Small intestine (tissue), 7 donors: ENCODE data around the gene SPTLC2. TPM values are rescaled to one million over a fixed set of nuclear protein-coding genes. Genes with fewer than 3 reads are reported as not detected.

Experiments used
- DNase-seq, 2 donors: peaks; one replicate each; pipeline versions ENCODE4 v3.0.0 to v3.0.0-alpha.2; 2013
- FAIRE-seq: peaks from 2 replicates; lab custom pipeline; 2012; peaks lifted over from hg19 to GRCh38; lab: Jason Lieb, UNC
- H3K27ac ChIP-seq, 3 donors: one replicate each; pipeline ENCODE4 v1.5.1; 2013; ENCODE audit warnings: low read length in 2 of 3, mild to moderate bottlenecking in 2 of 3, control low read depth in 1 of 3, inconsistent platforms in 1 of 3, low read depth in 1 of 3, moderate library complexity in 1 of 3
- H3K27me3 ChIP-seq, 3 donors: one replicate each; pipeline ENCODE4 v1.6.1; 2013; ENCODE audit warnings: low read length in 3 of 3, inconsistent platforms in 1 of 3; ENCODE audit not compliant: control insufficient read depth in 3 of 3, insufficient read depth in 3 of 3
- H3K36me3 ChIP-seq, 3 donors: one replicate each; pipeline ENCODE4 v1.6.1; 2013; ENCODE audit warnings: low read length in 3 of 3, inconsistent platforms in 1 of 3, low read depth in 1 of 3, mild to moderate bottlenecking in 1 of 3, moderate library complexity in 1 of 3; ENCODE audit not compliant: control insufficient read depth in 3 of 3, insufficient read depth in 2 of 3
- H3K4me1 ChIP-seq, 3 donors: one replicate each; pipeline ENCODE4 v1.6.1; 2013; ENCODE audit warnings: low read length in 2 of 3, inconsistent platforms in 1 of 3, low read depth in 1 of 3, mild to moderate bottlenecking in 1 of 3, moderate library complexity in 1 of 3; ENCODE audit not compliant: control insufficient read depth in 3 of 3, insufficient read depth in 2 of 3
- H3K4me3 ChIP-seq, 3 donors: one replicate each; pipeline ENCODE4 v1.5.1; 2013; ENCODE audit warnings: low read length in 3 of 3, control low read depth in 1 of 3, inconsistent platforms in 1 of 3, low read depth in 1 of 3, mild to moderate bottlenecking in 1 of 3, moderate library complexity in 1 of 3
- H3K9me3 ChIP-seq, 2 donors: one replicate each; pipeline ENCODE4 v1.6.1; 2013; ENCODE audit warnings: low read depth in 1 of 2, low read length in 1 of 2; ENCODE audit not compliant: control insufficient read depth in 2 of 2, insufficient read depth in 1 of 2
- WGBS, 3 donors: extraction: QIAGEN DNeasy Blood & Tissue Kit; methylation state at CpG; one replicate each; pipeline ENCODE4 v1.1.7; 2013; 5-methylcytosine and 5-hydroxymethylcytosine counted together
- polyA plus RNA-seq, 4 donors: library from polyadenylated mRNA; stranded (reverse) in 3 of 4; unstranded in 1 of 4; fragments of 200-250 nt in 3 of 4; fragments of 120-200 nt in 1 of 4; gene quantifications; one replicate each; pipeline versions ENCODE4 v1.2.1 to v1.2.3, GENCODE V29; 2013
- donor health status: healthy with polysubstance abuse.
- donor health status: control.
- donor health status: control.
- donor health status: Bipolar disorder and iron deficiency.
- donor health status: healthy.

The SPTLC2 gene
- polyA plus RNA-seq, 4 donors, result 5.9 to 27.5 (median 15.2) TPM

DNA sequence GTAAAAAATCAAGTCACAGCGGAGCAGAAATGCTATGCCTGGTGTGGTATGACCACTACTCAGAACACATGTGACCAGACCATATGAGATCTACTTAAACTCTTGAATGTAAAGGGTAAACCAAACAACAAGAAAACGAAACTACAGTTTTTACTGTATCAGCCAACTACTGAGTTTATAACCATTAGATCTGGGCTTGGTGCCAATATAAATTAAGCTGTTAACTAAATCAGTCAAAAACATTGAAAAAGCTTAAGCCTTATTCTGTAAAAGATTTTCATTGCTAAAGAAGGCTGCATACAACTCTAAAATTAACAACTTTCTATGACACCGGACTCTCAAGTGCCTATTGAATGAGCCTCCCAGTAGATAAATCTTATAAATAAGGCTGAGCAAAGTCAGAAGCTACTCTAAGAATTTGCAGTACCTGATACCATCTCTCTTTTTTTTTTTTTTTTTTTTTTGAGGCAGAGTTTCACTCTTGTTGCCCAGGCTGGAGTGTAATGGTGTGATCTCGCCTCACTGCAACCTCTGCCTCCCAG is 35.4 kb downstream of the SPTLC2 start:
- Histone ChIP-seq H3K36me3 (peaks cover 0 to 5% (median 2%) of the 10 kb centered on the region in 3 donors), H3K27me3 (no peaks in the 10 kb centered on the region), H3K4me1 (peaks cover 0 to 6% (median 4%) of the 10 kb centered on the region in 3 donors), H3K27ac (peak overlapping the region in 1 of 3 donors; percentile 56), H3K9me3 (no peaks in the 10 kb centered on the region), H3K4me3 (no peak overlapping the region)
- DNase-seq, result peak; percentile 69 to 78
- no peak for FAIRE-seq
- 3 to 12% (median 5%) methylated on average over 4 of the region's 4 CpGs for WGBS, 3 donors

DNA sequence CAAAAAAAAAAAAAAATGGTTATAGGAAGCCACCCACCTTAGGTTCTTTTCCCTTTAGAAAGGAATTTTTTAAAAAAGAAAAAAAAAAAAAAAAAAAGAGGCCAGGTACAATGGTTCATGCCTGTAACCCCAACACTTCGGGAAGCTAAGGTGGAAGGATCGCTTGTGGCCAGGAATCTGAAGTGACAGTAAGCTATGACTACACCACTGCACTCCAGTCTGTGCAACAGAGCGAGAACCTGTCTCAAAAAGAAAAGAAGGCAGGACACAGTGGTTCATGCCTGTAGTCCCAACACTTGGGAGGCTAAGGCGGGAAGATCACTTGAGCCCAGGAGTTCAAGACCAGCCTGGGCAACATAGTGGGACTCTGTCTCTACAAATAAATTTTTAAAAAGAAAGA is 36.0 kb downstream of the SPTLC2 start:
- Histone ChIP-seq H3K36me3 (peaks cover 3 to 10% (median 5%) of the 10 kb centered on the region in 3 donors), H3K4me1 (peaks cover 0 to 6% (median 4%) of the 10 kb centered on the region in 3 donors), H3K9me3 (no peaks in the 10 kb centered on the region), H3K27me3 (no peaks in the 10 kb centered on the region), H3K4me3 (no peak overlapping the region), H3K27ac (peak overlapping the region in 1 of 3 donors; percentile 56)
- 31 to 63% (median 48%) methylated on average over 4 of the region's 4 CpGs for WGBS, 3 donors
- DNase-seq (peak in 1 of 2 donors; percentile 18), FAIRE-seq (no peak)

DNA sequence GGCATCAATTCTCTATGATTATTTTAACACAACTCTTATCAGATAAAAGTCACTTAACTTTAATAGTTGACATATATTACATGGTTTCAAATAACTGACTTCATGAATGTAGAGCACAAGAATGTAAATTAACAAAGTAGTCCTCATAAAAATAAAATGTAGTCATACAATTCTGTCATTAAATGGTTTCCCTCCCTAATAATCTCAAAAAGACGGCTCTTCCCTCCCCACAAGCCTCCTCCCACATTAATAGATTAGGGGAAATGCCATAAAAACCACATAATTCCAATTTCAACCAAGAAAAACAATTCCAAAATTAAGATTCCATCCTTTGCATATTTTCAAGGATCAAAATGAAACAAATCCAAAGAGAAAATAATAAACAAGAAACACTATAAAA is 36.7 kb downstream of the SPTLC2 start:
- DNase-seq (no peak), FAIRE-seq (no peak)
- 68 to 79% (median 76%) methylated on average over 1 of the region's 1 CpG for WGBS, 3 donors
- Histone ChIP-seq H3K4me1 (peaks cover 0 to 6% (median 4%) of the 10 kb centered on the region in 3 donors), H3K4me3 (no peak overlapping the region), H3K27ac (no peak overlapping the region), H3K36me3 (peaks cover 3 to 15% (median 5%) of the 10 kb centered on the region in 3 donors), H3K9me3 (no peaks in the 10 kb centered on the region), H3K27me3 (no peaks in the 10 kb centered on the region)

DNA sequence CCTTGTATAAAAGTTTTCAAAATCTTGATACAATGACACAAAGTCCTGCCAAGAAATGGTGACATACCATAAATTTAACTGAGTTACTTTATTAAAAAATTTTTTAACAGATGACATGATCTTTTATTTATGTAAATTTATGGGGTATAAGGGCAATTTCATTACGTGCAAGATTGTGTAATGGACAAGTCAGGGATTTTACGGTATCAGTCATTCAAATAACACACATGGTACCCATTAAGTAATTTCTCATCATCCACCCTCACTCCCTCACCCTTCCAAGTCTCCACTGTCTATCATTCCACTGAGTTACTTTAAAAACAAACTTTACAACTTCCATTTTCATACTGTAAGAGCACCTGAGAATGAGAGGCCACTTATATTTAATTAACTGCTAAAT is 37.4 kb downstream of the SPTLC2 start:
- DNase-seq (no peak), FAIRE-seq (no peak)
- Histone ChIP-seq H3K27ac (no peak overlapping the region), H3K4me3 (no peak overlapping the region), H3K27me3 (no peaks in the 10 kb centered on the region), H3K9me3 (no peaks in the 10 kb centered on the region), H3K4me1 (peaks cover 0 to 6% (median 4%) of the 10 kb centered on the region in 3 donors), H3K36me3 (peaks cover 3 to 14% (median 6%) of the 10 kb centered on the region in 3 donors)
- WGBS, 3 donors, result 79 to 83% (median 79%) methylated on average over 2 of the region's 2 CpGs

DNA sequence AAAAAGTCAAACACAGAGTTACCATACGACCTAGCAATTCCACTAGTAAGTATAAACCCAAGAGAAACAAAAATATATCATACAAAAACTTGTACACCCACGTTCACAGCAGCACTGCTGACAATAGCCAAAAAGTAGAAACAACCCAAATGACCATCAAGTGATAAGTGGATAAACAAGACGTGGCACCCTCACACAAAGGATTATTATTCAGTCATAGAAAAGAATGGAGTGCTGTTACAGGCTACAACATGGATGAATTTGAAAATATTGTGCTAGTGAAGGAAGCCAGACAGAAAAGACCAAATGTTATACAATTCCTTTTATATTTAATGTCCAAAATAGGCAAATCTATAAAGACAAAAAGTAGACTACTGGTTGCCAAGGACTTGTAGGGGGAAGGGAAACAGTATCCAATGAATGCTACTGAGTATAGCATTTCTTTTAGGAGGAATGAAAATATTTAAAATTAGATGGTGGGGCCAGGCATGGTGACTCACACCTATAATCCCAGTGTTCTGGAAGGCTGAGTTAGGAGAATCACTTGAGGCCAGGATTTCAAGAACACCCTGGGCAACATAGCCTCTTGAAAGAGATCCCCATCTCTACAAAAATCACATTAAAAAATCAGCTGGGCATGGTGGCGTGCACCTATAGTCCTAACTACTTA is 41.9 kb downstream of the SPTLC2 start:
- no peaks in the 10 kb centered on the region for H3K9me3 ChIP-seq
- WGBS, 3 donors, result 65 to 71% (median 71%) methylated on average over 4 of the region's 4 CpGs
- H3K27ac ChIP-seq, result no peak overlapping the region
- H3K36me3 ChIP-seq, result peaks cover 3 to 21% (median 14%) of the 10 kb centered on the region in 3 donors
- no peaks in the 10 kb centered on the region for H3K4me1 ChIP-seq
- no peaks in the 10 kb centered on the region for H3K27me3 ChIP-seq
- FAIRE-seq, result no peak
- H3K4me3 ChIP-seq, result no peak overlapping the region
- DNase-seq, result no peak

DNA sequence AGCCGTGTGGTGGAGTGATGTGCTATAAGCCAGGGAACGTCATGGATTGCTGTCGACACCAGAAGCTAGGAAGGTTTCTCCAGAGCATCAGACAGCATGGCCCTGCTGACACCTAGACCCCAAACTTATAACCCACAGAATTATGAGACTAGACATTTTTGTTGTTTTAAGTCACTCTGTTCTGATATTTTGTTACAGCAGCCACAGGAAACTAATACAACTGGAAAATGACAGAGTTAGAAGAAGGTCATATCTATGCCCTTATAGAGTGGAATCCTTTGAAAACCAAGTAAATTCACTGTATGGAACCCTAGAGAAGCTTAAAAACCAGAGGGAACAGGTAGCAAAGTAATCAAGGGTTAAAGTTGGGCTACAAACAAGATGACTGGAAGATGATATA is 42.5 kb downstream of the SPTLC2 start:
- WGBS, 3 donors, result 96 to 100% (median 97%) methylated on average over 3 of the region's 3 CpGs
- no peak for FAIRE-seq
- Histone ChIP-seq H3K36me3 (peaks cover 3 to 21% (median 17%) of the 10 kb centered on the region in 3 donors), H3K27ac (no peak overlapping the region), H3K27me3 (no peaks in the 10 kb centered on the region), H3K4me1 (no peaks in the 10 kb centered on the region), H3K4me3 (no peak overlapping the region), H3K9me3 (no peaks in the 10 kb centered on the region)
- DNase-seq, result no peak

DNA sequence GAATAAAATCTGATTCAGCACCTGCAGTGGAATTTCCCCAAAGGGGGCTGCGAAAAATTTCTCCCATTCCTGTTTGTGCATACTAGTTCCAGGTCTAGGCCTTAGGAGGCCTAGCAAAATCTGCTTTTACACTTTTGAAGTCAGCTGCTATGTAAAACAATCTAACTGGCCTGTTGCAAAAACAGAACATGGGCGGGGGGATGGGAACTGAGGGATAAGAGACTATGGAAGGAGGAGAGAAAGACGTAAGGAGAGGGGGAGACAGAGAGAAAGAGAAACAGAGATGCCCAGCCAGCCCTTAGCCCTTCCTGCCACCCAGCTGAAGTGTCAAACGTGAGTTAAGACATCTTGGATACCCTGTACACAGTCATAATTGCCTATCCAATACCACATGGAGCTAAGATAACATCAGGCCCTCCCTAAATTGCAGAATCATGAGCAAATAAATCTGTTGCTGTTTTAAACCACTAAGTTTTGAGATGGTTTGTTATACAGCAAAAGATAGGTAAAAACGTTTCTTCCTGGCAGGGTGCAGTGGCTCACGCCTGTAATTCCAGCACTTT is 45.6 kb downstream of the SPTLC2 start:
- 75 to 77% (median 77%) methylated on average over 6 of the region's 6 CpGs for WGBS, 3 donors
- Histone ChIP-seq H3K4me3 (no peak overlapping the region), H3K36me3 (peaks cover 2 to 18% (median 13%) of the 10 kb centered on the region in 3 donors), H3K9me3 (no peaks in the 10 kb centered on the region), H3K27ac (no peak overlapping the region), H3K27me3 (no peaks in the 10 kb centered on the region), H3K4me1 (no peaks in the 10 kb centered on the region)
- DNase-seq, result no peak
- FAIRE-seq, result no peak

DNA sequence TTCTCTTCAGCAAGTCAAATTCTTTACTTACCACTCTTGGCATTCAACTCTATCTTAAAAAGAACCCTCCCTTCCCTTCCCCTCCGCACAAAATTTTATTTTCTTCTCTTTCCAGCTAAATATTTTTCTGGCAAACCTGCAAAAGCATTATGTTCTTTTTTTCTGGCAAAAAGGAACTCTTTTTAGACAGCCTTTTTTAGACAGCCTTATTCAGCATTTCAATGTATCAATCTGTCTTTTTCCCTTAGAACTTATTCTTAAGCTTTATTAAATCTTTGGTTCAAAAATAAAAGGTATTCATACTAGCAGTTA is 50.5 kb downstream of the SPTLC2 start:
- no peak for DNase-seq
- H3K4me1 ChIP-seq, result no peaks in the 10 kb centered on the region
- H3K9me3 ChIP-seq, result no peaks in the 10 kb centered on the region
- FAIRE-seq, result no peak
- H3K27ac ChIP-seq, result no peak overlapping the region
- H3K4me3 ChIP-seq, result no peak overlapping the region
- WGBS, 3 donors, result 77 to 96% (median 92%) methylated on average over 1 of the region's 1 CpG
- H3K36me3 ChIP-seq, result peaks cover 2 to 13% (median 11%) of the 10 kb centered on the region in 3 donors
- H3K27me3 ChIP-seq, result no peaks in the 10 kb centered on the region
